ENCODE data around the gene PRR16.

The PRR16 gene

GRCh38 chr5:120451445-120451844 lies 12.7 kb upstream of the PRR16 start:
- H3K9me3 ChIP-seq (ENCODE audit: control insufficient read depth, low read length): no peaks in the 10 kb centered on the region
- no peak overlapping the region for H3K4me2 ChIP-seq (ENCODE audit: low read length)
- no peak overlapping the region for H3K4me3 ChIP-seq (ENCODE audit: low read depth, low read length)
- TF ChIP-seq CTCF (IDR thresholded peaks at IDR 0.05): no peak
- no peak overlapping the region for H3K9ac ChIP-seq
- no peaks in the 10 kb centered on the region for H3K36me3 ChIP-seq (ENCODE audit: control insufficient read depth, insufficient read depth, low read length)
- H3K4me1 ChIP-seq: no peaks in the 10 kb centered on the region
- H3K79me2 ChIP-seq: no peaks in the 10 kb centered on the region
- H3K27me3 ChIP-seq (ENCODE audit: control insufficient read depth, insufficient read depth, low read length): no peaks in the 10 kb centered on the region
- H3K27ac ChIP-seq: no peak overlapping the region
- H2AFZ ChIP-seq: no peak overlapping the region

- Histone ChIP-seq H3K4me1 (no peaks in the 10 kb centered on the region), H3K27ac (no peak overlapping the region), H2AFZ (no peak overlapping the region), H3K4me3 (ENCODE audit: low read depth, low read length) (no peak overlapping the region), H3K9ac (no peak overlapping the region), H3K4me2 (ENCODE audit: low read length) (no peak overlapping the region), H3K9me3 (ENCODE audit: control insufficient read depth, low read length) (no peaks in the 10 kb centered on the region), H3K27me3 (ENCODE audit: control insufficient read depth, insufficient read depth, low read length) (no peaks in the 10 kb centered on the region), H3K79me2 (no peaks in the 10 kb centered on the region), H3K36me3 (ENCODE audit: control insufficient read depth, insufficient read depth, low read length) (no peaks in the 10 kb centered on the region)
- TF ChIP-seq CTCF (IDR thresholded peaks at IDR 0.05): no peak
Measured at GRCh38 chr5:120452471-120452870, 11.6 kb upstream of the PRR16 start.

GRCh38 chr5:120454094-120454798 lies 9.9 kb upstream of the PRR16 start:
- Histone ChIP-seq H2AFZ (no peak overlapping the region), H3K27me3 (ENCODE audit: control insufficient read depth, insufficient read depth, low read length) (no peaks in the 10 kb centered on the region), H3K9ac (no peak overlapping the region), H3K27ac (no peak overlapping the region), H3K36me3 (ENCODE audit: control insufficient read depth, insufficient read depth, low read length) (no peaks in the 10 kb centered on the region), H3K4me1 (no peaks in the 10 kb centered on the region), H3K79me2 (no peaks in the 10 kb centered on the region), H3K9me3 (ENCODE audit: control insufficient read depth, low read length) (no peaks in the 10 kb centered on the region), H3K4me3 (ENCODE audit: low read depth, low read length) (no peak overlapping the region), H3K4me2 (ENCODE audit: low read length) (no peak overlapping the region)
- TF ChIP-seq CTCF (IDR thresholded peaks at IDR 0.05): no peak

- Histone ChIP-seq H3K4me2 (ENCODE audit: low read length) (no peak overlapping the region), H3K4me1 (no peaks in the 10 kb centered on the region), H3K9ac (no peak overlapping the region), H3K27ac (no peak overlapping the region), H3K9me3 (ENCODE audit: control insufficient read depth, low read length) (no peaks in the 10 kb centered on the region), H2AFZ (no peak overlapping the region), H3K4me3 (ENCODE audit: low read depth, low read length) (no peak overlapping the region), H3K79me2 (no peaks in the 10 kb centered on the region), H3K27me3 (ENCODE audit: control insufficient read depth, insufficient read depth, low read length) (no peaks in the 10 kb centered on the region), H3K36me3 (ENCODE audit: control insufficient read depth, insufficient read depth, low read length) (no peaks in the 10 kb centered on the region)
- TF ChIP-seq CTCF (IDR thresholded peaks at IDR 0.05): no peak
Measured at GRCh38 chr5:120456006-120456405, 8.1 kb upstream of the PRR16 start.

Data from parathyroid adenoma (tissue), 2 donors.